ENCODE results near the gene DOK4. TPM values are rescaled to one million over a fixed set of nuclear protein-coding genes. Genes with fewer than 3 reads are reported as not detected.
A peak's percentile ranks its signal among the peaks of the same experiment; 100 is the strongest.

Gene DOK4
- total RNA-seq, 2 donors from 2014 or later = 17.9 to 22.1 TPM

DNA sequence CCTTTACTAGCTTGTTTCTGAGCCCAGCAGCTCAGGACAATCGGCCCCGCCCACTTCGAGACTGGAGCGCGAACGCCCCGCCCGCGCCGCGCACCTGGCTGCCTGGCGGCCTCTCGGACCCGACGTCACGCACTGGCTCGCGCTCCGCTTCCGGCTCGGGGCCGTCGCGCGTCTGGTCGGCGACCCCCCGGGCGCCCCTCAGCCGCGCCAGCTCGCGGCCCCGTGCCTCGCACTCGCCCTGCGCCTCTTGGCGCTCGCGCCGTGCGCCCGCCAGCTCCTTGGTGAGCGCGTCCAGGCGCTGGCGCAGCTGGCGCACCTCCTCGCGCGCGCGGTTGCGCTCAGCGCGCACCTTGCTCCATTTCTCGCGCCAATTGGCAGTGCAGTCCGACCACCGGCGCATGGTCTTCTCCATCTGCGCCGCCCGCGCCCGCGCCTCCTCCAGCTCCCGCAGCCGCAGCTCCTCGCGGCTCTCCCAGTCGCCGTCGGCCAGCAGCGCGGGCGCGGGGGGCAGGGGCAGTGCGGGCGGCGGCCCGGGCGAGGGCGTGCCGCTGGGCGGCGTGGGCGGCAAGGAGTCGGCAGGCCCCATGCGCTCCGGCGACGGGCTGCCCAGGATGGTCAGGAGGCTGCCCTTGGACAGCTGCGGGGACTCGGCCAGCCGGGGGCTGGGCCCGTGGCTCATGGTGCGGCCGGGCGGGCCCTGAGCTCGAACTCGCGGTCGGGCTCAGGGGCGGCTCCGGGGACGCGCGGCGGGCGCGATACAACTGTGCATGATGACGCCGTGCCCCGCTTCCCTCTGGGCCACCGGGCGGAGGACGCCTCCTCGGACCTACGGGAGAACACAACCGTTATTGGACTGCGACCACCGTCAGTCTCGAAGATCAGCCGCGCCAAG lies 42.5 kb upstream of the DOK4 start:
- Mint-ChIP-seq H3K4me3 (peak overlapping the region; percentile 58), H3K36me3 (ENCODE audit: low read depth) (peaks cover 6% of the 10 kb centered on the region), H3K27me3 (ENCODE audit: insufficient read depth) (peaks cover 38% of the 10 kb centered on the region), H3K27ac (no peak overlapping the region), H3K9me3 (no peaks in the 10 kb centered on the region), H3K4me1 (peaks cover 42% of the 10 kb centered on the region)
- DNase-seq = peak; percentile 95
- TF ChIP-seq, protein P1, sequence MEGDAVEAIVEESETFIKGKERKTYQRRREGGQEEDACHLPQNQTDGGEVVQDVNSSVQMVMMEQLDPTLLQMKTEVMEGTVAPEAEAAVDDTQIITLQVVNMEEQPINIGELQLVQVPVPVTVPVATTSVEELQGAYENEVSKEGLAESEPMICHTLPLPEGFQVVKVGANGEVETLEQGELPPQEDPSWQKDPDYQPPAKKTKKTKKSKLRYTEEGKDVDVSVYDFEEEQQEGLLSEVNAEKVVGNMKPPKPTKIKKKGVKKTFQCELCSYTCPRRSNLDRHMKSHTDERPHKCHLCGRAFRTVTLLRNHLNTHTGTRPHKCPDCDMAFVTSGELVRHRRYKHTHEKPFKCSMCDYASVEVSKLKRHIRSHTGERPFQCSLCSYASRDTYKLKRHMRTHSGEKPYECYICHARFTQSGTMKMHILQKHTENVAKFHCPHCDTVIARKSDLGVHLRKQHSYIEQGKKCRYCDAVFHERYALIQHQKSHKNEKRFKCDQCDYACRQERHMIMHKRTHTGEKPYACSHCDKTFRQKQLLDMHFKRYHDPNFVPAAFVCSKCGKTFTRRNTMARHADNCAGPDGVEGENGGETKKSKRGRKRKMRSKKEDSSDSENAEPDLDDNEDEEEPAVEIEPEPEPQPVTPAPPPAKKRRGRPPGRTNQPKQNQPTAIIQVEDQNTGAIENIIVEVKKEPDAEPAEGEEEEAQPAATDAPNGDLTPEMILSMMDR (conservative IDR thresholded peaks at IDR 0.05) = no peak
- peaks cover 18% of the 10 kb centered on the region for H3K27me3 ChIP-seq (ENCODE audit: control insufficient read depth, insufficient read depth, low read length, poor library complexity, severe bottlenecking)
- WGBS, 2 experiments (ENCODE audit: insufficient coverage in 1 of 2, insufficient read length in 1 of 2) = 19 to 36% methylated on average over 72 to 126 of the region's 126 CpGs
- no peak overlapping the region for H3K4me3 ChIP-seq (ENCODE audit: low read length)
- H3K9ac ChIP-seq (ENCODE audit: extremely low read depth, low read length, poor library complexity, severe bottlenecking) = peak overlapping the region; percentile 20
- H3K36me3 ChIP-seq (ENCODE audit: control insufficient read depth, insufficient read depth, low read length) = no peaks in the 10 kb centered on the region
- H3K4me1 ChIP-seq (ENCODE audit: control insufficient read depth, insufficient read depth, low read length) = no peaks in the 10 kb centered on the region
- no peak overlapping the region for H3K27ac ChIP-seq (ENCODE audit: low read depth, low read length)
- H3K9me3 ChIP-seq (ENCODE audit: control insufficient read depth, low read length) = no peaks in the 10 kb centered on the region

DNA sequence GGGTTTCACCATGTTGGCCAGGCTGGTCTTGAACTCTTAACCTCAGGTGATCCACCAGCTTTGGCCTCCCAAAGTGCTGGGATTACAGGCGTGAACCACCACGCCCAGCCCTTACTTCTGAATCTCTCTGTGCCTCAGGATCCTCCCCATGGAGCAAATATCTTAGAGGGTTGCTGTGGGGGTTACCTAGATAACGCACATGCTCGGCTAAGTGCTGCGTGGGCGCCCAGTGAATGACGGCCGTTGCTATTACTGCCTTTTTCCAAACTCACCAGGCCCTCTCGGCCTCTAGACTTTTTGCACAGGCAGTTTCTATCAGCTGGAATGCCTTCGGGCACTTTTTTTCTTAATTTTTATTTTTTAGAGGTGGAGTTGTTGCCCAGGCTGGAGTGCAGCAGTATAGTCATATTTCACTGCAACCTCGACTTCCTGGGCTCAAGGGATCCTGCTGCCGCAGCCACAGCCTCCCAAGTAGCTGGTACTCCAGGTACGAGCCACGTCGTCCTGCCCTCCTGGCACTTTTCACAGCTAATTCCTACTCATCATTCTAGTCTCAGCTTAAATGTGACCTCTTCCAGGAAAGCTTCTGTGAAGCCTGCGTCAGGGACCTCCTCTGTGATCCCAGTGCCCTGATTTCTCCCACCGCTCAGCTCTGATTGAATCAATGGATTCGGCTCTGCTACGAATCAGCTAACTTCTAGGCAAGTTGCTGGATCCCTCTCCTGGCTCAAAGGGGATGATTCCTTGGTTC lies 41.5 kb upstream of the DOK4 start:
- Histone ChIP-seq H3K9me3 (ENCODE audit: control insufficient read depth, low read length) (no peaks in the 10 kb centered on the region), H3K9ac (ENCODE audit: extremely low read depth, low read length, poor library complexity, severe bottlenecking) (peak overlapping the region; percentile 20), H3K27ac (ENCODE audit: low read depth, low read length) (no peak overlapping the region), H3K4me1 (ENCODE audit: control insufficient read depth, insufficient read depth, low read length) (no peaks in the 10 kb centered on the region), H3K4me3 (ENCODE audit: low read length) (no peak overlapping the region), H3K27me3 (ENCODE audit: control insufficient read depth, insufficient read depth, low read length, poor library complexity, severe bottlenecking) (peaks cover 18% of the 10 kb centered on the region), H3K36me3 (ENCODE audit: control insufficient read depth, insufficient read depth, low read length) (no peaks in the 10 kb centered on the region)
- Mint-ChIP-seq H3K9me3 (no peaks in the 10 kb centered on the region), H3K36me3 (ENCODE audit: low read depth) (peaks cover 6% of the 10 kb centered on the region), H3K4me1 (peaks cover 34% of the 10 kb centered on the region), H3K27ac (no peak overlapping the region), H3K27me3 (ENCODE audit: insufficient read depth) (peaks cover 39% of the 10 kb centered on the region), H3K4me3 (peak overlapping the region; percentile 58)
- TF ChIP-seq, protein P1 (conservative IDR thresholded peaks at IDR 0.05) = no peak
- WGBS, 2 experiments (ENCODE audit: insufficient coverage in 1 of 2, insufficient read length in 1 of 2) = 91% methylated on average over 15 to 19 of the region's 19 CpGs
- no peak for DNase-seq

DNA sequence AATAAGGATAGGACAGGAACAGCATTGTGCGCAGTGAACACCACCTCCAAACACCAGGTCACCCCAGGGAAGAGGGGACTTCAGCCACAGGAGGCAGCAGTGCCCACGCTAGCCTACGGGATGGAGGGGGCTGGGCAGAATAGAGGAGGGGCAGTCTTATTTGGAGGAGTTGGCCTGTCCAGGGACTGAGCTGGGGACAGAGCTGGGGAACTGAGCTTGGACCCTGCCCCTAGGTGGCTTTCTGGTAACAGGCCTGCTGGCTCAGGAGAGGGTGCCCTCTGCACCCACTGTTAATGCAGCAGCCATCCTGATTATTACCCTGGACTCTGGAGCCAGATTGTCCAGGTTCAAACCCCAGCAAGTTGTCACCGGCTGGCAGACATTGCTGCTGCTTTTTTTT lies 40.7 kb upstream of the DOK4 start:
- no peaks in the 10 kb centered on the region for H3K9me3 Mint-ChIP-seq
- DNase-seq = no peak
- Histone ChIP-seq H3K27ac (ENCODE audit: low read depth, low read length) (no peak overlapping the region), H3K9ac (ENCODE audit: extremely low read depth, low read length, poor library complexity, severe bottlenecking) (no peak overlapping the region), H3K4me3 (ENCODE audit: low read length) (no peak overlapping the region), H3K36me3 (ENCODE audit: control insufficient read depth, insufficient read depth, low read length) (no peaks in the 10 kb centered on the region), H3K27me3 (ENCODE audit: control insufficient read depth, insufficient read depth, low read length, poor library complexity, severe bottlenecking) (peaks cover 18% of the 10 kb centered on the region), H3K9me3 (ENCODE audit: control insufficient read depth, low read length) (no peaks in the 10 kb centered on the region), H3K4me1 (ENCODE audit: control insufficient read depth, insufficient read depth, low read length) (no peaks in the 10 kb centered on the region)
- H3K4me3 Mint-ChIP-seq = no peak overlapping the region
- H3K4me1 Mint-ChIP-seq = peaks cover 28% of the 10 kb centered on the region
- TF ChIP-seq, protein P1 (conservative IDR thresholded peaks at IDR 0.05) = peak; percentile 37
- peaks cover 6% of the 10 kb centered on the region for H3K36me3 Mint-ChIP-seq (ENCODE audit: low read depth)
- WGBS, 2 experiments (ENCODE audit: insufficient coverage in 1 of 2, insufficient read length in 1 of 2) = 90 to 91% methylated on average over 2 to 4 of the region's 4 CpGs
- H3K27ac Mint-ChIP-seq = no peak overlapping the region
- H3K27me3 Mint-ChIP-seq (ENCODE audit: insufficient read depth) = peaks cover 41% of the 10 kb centered on the region
